K562 (cell line): ENCODE data around the gene PMM1.

Experiments
- CBX2 ChIP-seq: fragments of 200-600 bp; sonication (generic); IDR thresholded peaks from one replicate; pipeline ENCODE4 v1.6.1; 2012; ENCODE audit warnings: mild to moderate bottlenecking, low read length, inconsistent platforms; ENCODE audit not compliant: insufficient read depth, poor library complexity, severe bottlenecking
- ESRRA ChIP-seq: fragments of 450-650 bp; IDR thresholded peaks from 2 replicates; pipeline ENCODE4 v1.6.1; 2014; ENCODE audit warnings: low read depth, mild to moderate bottlenecking, moderate library complexity, borderline replicate concordance
- JUN ChIP-seq, 2 experiments: sonication (generic) in 1 of 2; formaldehyde crosslinking in 1 of 2; IDR thresholded peaks; 2 replicates each; pipeline versions ENCODE4 v1.6.1 to v1.8.0; 2012 to 2022; ENCODE audit warnings: borderline replicate concordance in 2 of 2, mild to moderate bottlenecking in 2 of 2, improper control_type of control experiment in 1 of 2, low read depth in 1 of 2, low read length in 1 of 2, missing genetic modification reagents in 1 of 2
- MAFK ChIP-seq: IDR thresholded peaks from 2 replicates; pipeline ENCODE4 v1.6.1; 2011; ENCODE audit warnings: low read length, improper control_type of control experiment
- MTA3 ChIP-seq: fragments of 450-650 bp; formaldehyde crosslinking; IDR thresholded peaks from 2 replicates; pipeline ENCODE4 v1.6.1; 2017; ENCODE audit warnings: mild to moderate bottlenecking, borderline replicate concordance
- PPARD ChIP-seq: fragments of 250-450 bp; sonication (Bioruptor Pico); IDR thresholded peaks from 2 replicates; pipeline ENCODE4 v1.8.0; 2022; ENCODE audit warnings: inconsistent platforms, mild to moderate bottlenecking, moderate library complexity
- RAD51 ChIP-seq: fragments of 450-650 bp; IDR thresholded peaks from 2 replicates; pipeline ENCODE4 v1.7.1; 2016; ENCODE audit warnings: low read depth, mild to moderate bottlenecking, borderline replicate concordance
- RNF2 ChIP-seq: sonication (generic); IDR thresholded peaks from 2 replicates; pipeline ENCODE4 v1.6.1; 2016
- SREBF1 ChIP-seq: fragments of 150-350 bp; IDR thresholded peaks from 2 replicates; pipeline ENCODE4 v1.6.1; 2014; ENCODE audit warnings: antibody characterized with exemption, low read depth, low read length, borderline replicate concordance
- TF ChIP-seq, protein P1 (sequence below), 3 experiments: IDR thresholded peaks in 2 of 3; conservative IDR thresholded peaks in 1 of 3; 2 replicates each; pipeline ENCODE4 v1.5.1; 2011 to 2012; ENCODE audit warnings: low read length in 3 of 3, mild to moderate bottlenecking in 3 of 3, control low read depth in 2 of 3, improper control_type of control experiment in 1 of 3, inconsistent platforms in 1 of 3, low read depth in 1 of 3, mixed read lengths in 1 of 3, moderate library complexity in 1 of 3; ENCODE audit not compliant: insufficient read depth in 2 of 3
- TF ChIP-seq, protein P2 (sequence below): fragments of 450-650 bp; IDR thresholded peaks from 2 replicates; pipeline ENCODE4 v1.6.1; 2016

DNA sequence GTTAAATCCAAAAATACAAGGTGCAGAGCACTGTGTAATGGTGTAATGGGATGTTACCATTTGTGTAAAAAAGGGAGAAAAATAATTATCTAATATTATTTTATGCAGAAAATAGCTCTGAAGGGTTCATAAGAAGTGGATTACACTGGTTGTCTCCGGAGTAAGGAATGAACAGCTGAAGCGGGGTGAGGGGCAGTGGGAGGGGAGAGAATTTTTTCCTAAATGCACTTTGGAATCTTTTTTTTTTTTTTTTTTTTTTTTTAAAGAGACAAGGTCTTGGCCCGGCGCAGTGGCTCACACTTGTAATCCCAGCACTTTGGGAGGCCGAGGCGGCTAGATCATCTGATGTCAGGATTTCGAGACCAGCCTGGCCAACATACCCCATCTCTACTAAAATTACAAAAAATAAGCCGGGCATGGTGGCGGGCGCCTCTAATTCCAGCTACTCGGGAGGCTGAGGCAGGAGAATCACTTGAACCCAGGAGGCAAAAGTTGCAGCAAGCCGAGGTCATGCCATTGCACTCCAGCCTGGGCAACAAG lies 38.6 kb downstream of the PMM1 start:
- TF ChIP-seq SREBF1 (no peak), JUN (IDR thresholded peaks at IDR 0.05; ENCODE audit: borderline replicate concordance, low read depth, low read length) (no peak), JUN (CRISPR knock-in tag; IDR thresholded peaks at IDR 0.05; ENCODE audit: borderline replicate concordance) (no peak), ESRRA (no peak), PPARD (CRISPR knock-in tag) (no peak), RAD51 (no peak), MTA3 (no peak), MAFK (no peak), RNF2 (no peak), CBX2 (no peak)
- TF ChIP-seq, protein P1, sequence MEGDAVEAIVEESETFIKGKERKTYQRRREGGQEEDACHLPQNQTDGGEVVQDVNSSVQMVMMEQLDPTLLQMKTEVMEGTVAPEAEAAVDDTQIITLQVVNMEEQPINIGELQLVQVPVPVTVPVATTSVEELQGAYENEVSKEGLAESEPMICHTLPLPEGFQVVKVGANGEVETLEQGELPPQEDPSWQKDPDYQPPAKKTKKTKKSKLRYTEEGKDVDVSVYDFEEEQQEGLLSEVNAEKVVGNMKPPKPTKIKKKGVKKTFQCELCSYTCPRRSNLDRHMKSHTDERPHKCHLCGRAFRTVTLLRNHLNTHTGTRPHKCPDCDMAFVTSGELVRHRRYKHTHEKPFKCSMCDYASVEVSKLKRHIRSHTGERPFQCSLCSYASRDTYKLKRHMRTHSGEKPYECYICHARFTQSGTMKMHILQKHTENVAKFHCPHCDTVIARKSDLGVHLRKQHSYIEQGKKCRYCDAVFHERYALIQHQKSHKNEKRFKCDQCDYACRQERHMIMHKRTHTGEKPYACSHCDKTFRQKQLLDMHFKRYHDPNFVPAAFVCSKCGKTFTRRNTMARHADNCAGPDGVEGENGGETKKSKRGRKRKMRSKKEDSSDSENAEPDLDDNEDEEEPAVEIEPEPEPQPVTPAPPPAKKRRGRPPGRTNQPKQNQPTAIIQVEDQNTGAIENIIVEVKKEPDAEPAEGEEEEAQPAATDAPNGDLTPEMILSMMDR (IDR thresholded peaks at IDR 0.05 in 2 of 3, conservative IDR thresholded peaks at IDR 0.05 in 1 of 3; ENCODE audit: insufficient read depth in 2 of 3, low read depth in 1 of 3, low read length in 3 of 3) = no peak
- TF ChIP-seq, protein P2, sequence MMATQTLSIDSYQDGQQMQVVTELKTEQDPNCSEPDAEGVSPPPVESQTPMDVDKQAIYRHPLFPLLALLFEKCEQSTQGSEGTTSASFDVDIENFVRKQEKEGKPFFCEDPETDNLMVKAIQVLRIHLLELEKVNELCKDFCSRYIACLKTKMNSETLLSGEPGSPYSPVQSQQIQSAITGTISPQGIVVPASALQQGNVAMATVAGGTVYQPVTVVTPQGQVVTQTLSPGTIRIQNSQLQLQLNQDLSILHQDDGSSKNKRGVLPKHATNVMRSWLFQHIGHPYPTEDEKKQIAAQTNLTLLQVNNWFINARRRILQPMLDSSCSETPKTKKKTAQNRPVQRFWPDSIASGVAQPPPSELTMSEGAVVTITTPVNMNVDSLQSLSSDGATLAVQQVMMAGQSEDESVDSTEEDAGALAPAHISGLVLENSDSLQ = no peak
